Natural killer cell treated with Interleukin-12 subunit alpha and Interleukin-12 subunit beta and Interleukin-15 and Interleukin-18, amount 100 ng/mL, for 72 hours (primary cell): ENCODE data around the gene IFNE. TPM values are rescaled to one million over a fixed set of nuclear protein-coding genes. Genes with fewer than 3 reads are reported as not detected.

ENCODE experiments used
- total RNA-seq, 2 donors: library from RNA; stranded (reverse); gene quantifications; one replicate each; pipeline ENCODE4 v1.2.3, GENCODE V29; 2022

Gene IFNE
- total RNA-seq, 2 donors from 2014 or later: not detected

Other genes with a start within 250 kb of the IFNE start
- gene IFNA14, start 242.3 kb downstream of the IFNE start, total RNA-seq: not detected
- not detected for gene IFNA5, start 177.0 kb downstream of the IFNE start, total RNA-seq
- 10 to 100 TPM; 13.3 to 16.6 TPM for gene KLHL9, start 146.9 kb downstream of the IFNE start, total RNA-seq
- not detected for gene IFNA6, start 131.4 kb downstream of the IFNE start, total RNA-seq
- not detected for gene IFNA13, start 114.3 kb downstream of the IFNE start, total RNA-seq
- gene IFNA2, start 96.9 kb downstream of the IFNE start, total RNA-seq: not detected
- not detected for gene IFNA8, start 73.2 kb downstream of the IFNE start, total RNA-seq
- gene IFNA1, start 41.9 kb downstream of the IFNE start, total RNA-seq: not detected